Ishikawa (cell line): ENCODE results near the gene KCTD3.

Experiments used
- CEBPB ChIP-seq: IDR thresholded peaks from 2 replicates; pipeline ENCODE4 v1.6.1; 2012
- CREB1 ChIP-seq: IDR thresholded peaks from 2 replicates; pipeline ENCODE4 v1.6.1; 2012; ENCODE audit warnings: low read depth
- EGR1 ChIP-seq: IDR thresholded peaks from 2 replicates; pipeline ENCODE4 v1.6.1; 2012
- EP300 ChIP-seq: IDR thresholded peaks from 2 replicates; pipeline ENCODE4 v1.6.1; 2012; ENCODE audit warnings: borderline replicate concordance
- FOXM1 ChIP-seq: IDR thresholded peaks from 2 replicates; pipeline ENCODE4 v1.6.1; 2012; ENCODE audit warnings: low read depth, borderline replicate concordance
- NFIC ChIP-seq: IDR thresholded peaks from 2 replicates; pipeline ENCODE4 v1.6.1; 2012
- RAD21 ChIP-seq: IDR thresholded peaks from 2 replicates; pipeline ENCODE4 v1.6.1; 2012; ENCODE audit warnings: low read depth
- TAF1 ChIP-seq: IDR thresholded peaks from 2 replicates; pipeline ENCODE4 v1.6.1; 2012; ENCODE audit warnings: low read depth, mild to moderate bottlenecking
- TCF12 ChIP-seq: IDR thresholded peaks from 2 replicates; pipeline ENCODE4 v1.6.1; 2012; ENCODE audit warnings: low read depth
- TEAD4 ChIP-seq: IDR thresholded peaks from 2 replicates; pipeline ENCODE4 v1.6.1; 2012
- YY1 ChIP-seq: IDR thresholded peaks from 2 replicates; pipeline ENCODE4 v1.6.1; 2012; ENCODE audit warnings: low read depth
- ZBTB7A ChIP-seq: IDR thresholded peaks from 2 replicates; pipeline ENCODE4 v1.6.1; 2012; ENCODE audit warnings: low read depth
- TF ChIP-seq, protein P1 (sequence below): IDR thresholded peaks from 2 replicates; pipeline ENCODE4 v1.6.1; 2012; ENCODE audit warnings: low read depth, mild to moderate bottlenecking
- TF ChIP-seq, protein P2 (sequence below): IDR thresholded peaks from 2 replicates; pipeline ENCODE4 v1.6.1; 2012
- TF ChIP-seq, protein P3 (sequence below): IDR thresholded peaks from 2 replicates; pipeline ENCODE4 v1.6.1; 2012

The KCTD3 gene

DNA sequence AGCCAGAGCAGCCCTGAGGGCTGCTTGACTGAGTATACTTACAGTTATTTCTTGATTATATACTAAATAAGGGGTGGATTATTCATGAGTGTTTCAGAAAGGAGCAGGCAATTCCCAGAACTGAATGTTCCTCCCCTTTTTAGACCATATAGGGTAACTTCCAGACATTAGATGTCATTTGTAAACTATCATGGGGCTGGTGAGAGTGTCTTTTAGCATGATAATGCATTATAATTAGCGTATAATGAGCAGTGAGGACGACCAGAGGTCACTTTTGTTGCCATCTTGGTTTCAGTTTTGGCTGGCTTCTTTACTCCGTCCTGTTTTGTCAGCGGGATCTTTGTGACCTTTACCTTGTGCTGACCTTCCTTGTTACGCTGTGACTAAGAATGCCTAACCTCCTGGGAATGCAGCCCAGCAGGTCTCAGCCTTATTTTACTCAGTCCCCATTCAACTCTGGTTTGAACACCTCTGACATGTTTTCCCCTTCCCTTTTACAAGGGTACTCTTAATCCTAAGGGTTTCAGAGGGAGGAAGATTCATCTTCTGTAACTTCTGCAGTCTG, 16.2 kb downstream of the KCTD3 start:
- no peak for TF ChIP-seq TAF1
- no peak for TF ChIP-seq NFIC
- TF ChIP-seq FOXM1: no peak
- TF ChIP-seq TEAD4: peak; percentile 90
- TF ChIP-seq CEBPB: no peak
- TF ChIP-seq, protein P1, sequence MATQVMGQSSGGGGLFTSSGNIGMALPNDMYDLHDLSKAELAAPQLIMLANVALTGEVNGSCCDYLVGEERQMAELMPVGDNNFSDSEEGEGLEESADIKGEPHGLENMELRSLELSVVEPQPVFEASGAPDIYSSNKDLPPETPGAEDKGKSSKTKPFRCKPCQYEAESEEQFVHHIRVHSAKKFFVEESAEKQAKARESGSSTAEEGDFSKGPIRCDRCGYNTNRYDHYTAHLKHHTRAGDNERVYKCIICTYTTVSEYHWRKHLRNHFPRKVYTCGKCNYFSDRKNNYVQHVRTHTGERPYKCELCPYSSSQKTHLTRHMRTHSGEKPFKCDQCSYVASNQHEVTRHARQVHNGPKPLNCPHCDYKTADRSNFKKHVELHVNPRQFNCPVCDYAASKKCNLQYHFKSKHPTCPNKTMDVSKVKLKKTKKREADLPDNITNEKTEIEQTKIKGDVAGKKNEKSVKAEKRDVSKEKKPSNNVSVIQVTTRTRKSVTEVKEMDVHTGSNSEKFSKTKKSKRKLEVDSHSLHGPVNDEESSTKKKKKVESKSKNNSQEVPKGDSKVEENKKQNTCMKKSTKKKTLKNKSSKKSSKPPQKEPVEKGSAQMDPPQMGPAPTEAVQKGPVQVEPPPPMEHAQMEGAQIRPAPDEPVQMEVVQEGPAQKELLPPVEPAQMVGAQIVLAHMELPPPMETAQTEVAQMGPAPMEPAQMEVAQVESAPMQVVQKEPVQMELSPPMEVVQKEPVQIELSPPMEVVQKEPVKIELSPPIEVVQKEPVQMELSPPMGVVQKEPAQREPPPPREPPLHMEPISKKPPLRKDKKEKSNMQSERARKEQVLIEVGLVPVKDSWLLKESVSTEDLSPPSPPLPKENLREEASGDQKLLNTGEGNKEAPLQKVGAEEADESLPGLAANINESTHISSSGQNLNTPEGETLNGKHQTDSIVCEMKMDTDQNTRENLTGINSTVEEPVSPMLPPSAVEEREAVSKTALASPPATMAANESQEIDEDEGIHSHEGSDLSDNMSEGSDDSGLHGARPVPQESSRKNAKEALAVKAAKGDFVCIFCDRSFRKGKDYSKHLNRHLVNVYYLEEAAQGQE: no peak
- no peak for TF ChIP-seq CREB1

DNA sequence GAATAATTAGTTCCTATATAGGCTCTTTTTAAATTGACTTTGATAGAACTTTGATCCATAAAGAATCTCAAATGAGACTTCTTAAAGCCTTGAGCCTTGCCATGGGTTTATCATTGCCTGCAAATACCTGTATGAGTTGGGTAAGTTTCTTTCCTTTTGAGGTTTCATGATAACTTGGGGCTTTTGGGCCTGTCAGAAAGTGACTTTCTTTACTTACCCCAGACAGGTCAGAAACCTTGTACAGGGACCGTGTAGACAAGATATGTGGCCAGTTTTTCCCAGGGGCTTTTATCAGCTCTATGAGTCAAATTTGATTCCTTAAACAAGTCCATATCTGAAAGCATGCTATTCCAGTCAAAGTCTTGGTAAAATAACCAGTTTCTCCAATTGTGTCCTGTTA, 17.3 kb downstream of the KCTD3 start:
- TF ChIP-seq RAD21: no peak
- no peak for TF ChIP-seq TEAD4
- no peak for TF ChIP-seq CREB1
- TF ChIP-seq ZBTB7A: no peak
- TF ChIP-seq CEBPB: no peak
- no peak for TF ChIP-seq NFIC

DNA sequence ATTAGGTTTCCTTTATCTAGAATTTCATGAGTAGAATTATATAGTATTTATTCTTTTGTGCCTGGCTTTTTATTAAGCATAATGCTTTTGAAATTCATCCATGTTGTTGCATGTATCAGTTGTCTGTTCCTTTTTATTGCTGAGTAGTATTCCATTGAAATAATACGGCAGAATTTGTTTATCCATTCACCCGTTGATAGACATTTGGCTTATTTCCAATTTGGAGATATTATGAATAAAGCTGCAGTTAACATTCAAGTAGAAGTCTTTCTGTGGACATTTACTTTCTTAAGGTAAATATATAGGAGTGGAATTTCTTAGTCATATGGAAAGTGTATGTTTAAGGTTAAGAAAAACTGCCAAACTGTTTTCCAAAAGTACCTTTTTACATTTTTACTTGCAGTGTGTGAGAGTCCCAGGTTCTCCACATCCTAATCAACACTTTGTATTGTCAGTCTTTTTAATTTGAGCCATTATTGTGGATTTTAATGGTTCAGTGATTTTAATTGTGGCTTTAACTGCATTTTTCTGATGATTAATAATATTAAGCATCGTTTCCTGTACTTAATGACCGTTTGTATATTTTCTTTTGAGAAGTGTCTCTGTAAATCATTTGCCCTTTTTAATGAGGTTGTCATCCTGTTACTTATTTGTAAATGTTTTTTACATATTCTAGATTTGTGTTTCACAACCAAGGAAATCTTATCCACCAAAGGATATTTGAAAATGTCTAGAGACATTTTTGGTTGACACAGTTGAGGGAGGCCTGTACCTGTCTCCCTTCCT, 22.7 kb downstream of the KCTD3 start:
- TF ChIP-seq, protein P1: no peak
- TF ChIP-seq TEAD4: no peak
- no peak for TF ChIP-seq FOXM1
- no peak for TF ChIP-seq CREB1
- TF ChIP-seq CEBPB: no peak
- TF ChIP-seq EP300: no peak
- TF ChIP-seq YY1: no peak
- TF ChIP-seq, protein P2, sequence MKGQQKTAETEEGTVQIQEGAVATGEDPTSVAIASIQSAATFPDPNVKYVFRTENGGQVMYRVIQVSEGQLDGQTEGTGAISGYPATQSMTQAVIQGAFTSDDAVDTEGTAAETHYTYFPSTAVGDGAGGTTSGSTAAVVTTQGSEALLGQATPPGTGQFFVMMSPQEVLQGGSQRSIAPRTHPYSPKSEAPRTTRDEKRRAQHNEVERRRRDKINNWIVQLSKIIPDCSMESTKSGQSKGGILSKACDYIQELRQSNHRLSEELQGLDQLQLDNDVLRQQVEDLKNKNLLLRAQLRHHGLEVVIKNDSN: no peak
- TF ChIP-seq TAF1: no peak
- no peak for TF ChIP-seq ZBTB7A
- TF ChIP-seq, protein P3, sequence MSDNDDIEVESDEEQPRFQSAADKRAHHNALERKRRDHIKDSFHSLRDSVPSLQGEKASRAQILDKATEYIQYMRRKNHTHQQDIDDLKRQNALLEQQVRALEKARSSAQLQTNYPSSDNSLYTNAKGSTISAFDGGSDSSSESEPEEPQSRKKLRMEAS: no peak
- no peak for TF ChIP-seq EGR1
- no peak for TF ChIP-seq RAD21
- no peak for TF ChIP-seq NFIC
- TF ChIP-seq TCF12: no peak

DNA sequence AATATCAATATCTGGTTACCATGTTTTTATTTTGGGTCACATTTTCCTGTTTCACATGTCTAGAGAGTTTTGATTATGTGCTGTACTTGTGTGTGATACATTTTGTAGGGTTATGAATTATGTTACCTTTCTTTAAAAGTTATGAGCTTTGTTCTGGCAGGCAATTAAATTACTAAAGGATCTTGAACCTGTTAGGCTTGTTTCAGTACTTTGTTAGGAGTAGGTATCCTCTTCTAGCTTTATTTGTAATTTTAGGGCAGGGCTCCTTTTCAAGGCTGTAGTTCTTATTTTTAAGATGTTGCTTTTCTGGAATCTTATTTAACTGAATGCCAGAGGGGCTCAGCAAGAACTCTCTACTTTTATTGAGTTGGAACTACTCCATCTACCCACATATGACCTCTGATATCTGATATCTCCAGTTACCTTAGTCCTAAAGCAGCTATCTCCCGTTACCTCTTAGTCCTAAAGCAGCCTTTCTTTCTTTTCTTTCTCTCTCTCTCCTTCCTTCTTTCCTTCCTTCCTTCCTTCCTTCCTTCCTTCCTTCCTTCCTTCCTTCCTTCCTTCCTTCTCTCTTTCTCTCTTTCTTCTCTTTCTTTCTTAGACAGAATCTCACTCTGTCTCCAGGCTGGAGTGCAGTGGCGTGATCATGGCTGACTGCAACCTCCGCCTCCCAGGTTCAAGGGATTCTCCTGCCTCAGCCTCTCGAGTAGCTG, 23.8 kb downstream of the KCTD3 start:
- TF ChIP-seq, protein P3: no peak
- TF ChIP-seq, protein P2: no peak
- no peak for TF ChIP-seq RAD21
- no peak for TF ChIP-seq TEAD4
- TF ChIP-seq YY1: no peak
- TF ChIP-seq, protein P1: no peak
- no peak for TF ChIP-seq TAF1
- no peak for TF ChIP-seq ZBTB7A
